Measurements from ENCODE around the gene BABAM2. TPM values are rescaled to one million over a fixed set of nuclear protein-coding genes. Genes with fewer than 3 reads are reported as not detected.
"Not testable (repeated sequence)": the region's sequence is repeated elsewhere in the genome, so short reads cannot be mapped to it uniquely, and the experiment has no call there.

The BABAM2 gene
- polyA plus RNA-seq, 1 donor, result 21.9 TPM

- DNase-seq (ENCODE audit: low read depth), result no peak
These were observed 134.6 kb downstream of the BABAM2 start for GRCh38 chr2:28025123-28025522.

DNA sequence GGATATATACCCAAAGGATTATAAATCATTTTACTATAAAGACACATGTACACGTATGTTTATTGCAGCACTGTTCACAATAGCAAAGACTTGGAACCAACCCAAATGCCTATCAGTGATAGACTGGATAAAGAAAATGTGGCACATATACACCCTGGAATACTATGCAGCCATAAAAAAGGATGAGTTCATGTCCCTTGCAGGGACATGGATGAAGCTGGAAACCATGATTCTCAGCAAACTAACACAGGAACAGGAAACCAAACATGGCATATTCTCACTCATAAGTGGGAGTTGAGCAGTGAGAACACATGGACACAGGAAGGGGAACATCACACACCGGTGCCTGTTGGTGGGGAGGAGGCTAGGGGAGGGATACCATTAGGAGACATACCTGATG lies 135.7 kb downstream of the BABAM2 start:
- DNase-seq (ENCODE audit: low read depth), result not testable (repeated sequence)

DNA sequence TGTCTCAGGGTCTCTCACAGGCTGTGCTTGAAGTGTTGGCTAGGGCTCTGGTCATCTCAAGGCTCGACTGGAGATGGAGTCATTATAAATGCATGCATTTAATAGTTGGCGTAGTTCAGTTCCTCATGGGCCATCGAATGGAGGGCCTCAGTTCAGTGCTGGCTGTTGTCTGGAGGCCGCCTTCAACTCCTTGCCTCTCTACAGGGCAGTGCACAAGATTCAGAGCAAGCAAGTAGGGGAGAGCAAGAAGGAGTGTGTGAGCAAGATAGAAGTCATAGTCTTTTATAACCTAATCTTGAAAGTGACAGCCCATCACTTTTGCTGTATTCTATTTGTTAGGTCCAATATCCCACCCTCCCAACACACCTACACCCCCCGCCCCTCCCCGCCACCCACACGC lies 137.5 kb downstream of the BABAM2 start:
- no peak for DNase-seq (ENCODE audit: low read depth)

- DNase-seq (ENCODE audit: low read depth), result no peak
These were observed 140.1 kb downstream of the BABAM2 start for GRCh38 chr2:28030600-28030999.

DNA sequence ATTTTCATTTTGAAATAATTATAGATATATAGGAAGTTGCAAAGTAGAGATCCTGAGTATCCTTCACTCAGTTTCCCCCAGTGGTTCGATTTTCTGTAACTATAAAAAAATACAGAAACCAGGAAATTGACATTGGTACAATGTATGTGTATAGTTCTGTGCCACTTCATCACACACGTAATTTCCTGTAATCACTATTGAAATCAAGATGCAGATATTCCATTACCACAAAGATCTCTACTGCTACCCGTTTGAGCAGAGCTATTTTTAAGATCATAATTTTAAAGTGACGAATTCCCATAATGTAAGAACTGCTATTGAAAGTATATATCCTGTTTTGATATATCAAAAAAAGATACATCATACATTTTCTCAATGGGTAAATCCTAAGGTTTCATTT lies 142.3 kb downstream of the BABAM2 start:
- no peak for DNase-seq (ENCODE audit: low read depth)

- no peak for DNase-seq (ENCODE audit: low read depth)
These were observed 144.2 kb downstream of the BABAM2 start for GRCh38 chr2:28034696-28035095.

DNA sequence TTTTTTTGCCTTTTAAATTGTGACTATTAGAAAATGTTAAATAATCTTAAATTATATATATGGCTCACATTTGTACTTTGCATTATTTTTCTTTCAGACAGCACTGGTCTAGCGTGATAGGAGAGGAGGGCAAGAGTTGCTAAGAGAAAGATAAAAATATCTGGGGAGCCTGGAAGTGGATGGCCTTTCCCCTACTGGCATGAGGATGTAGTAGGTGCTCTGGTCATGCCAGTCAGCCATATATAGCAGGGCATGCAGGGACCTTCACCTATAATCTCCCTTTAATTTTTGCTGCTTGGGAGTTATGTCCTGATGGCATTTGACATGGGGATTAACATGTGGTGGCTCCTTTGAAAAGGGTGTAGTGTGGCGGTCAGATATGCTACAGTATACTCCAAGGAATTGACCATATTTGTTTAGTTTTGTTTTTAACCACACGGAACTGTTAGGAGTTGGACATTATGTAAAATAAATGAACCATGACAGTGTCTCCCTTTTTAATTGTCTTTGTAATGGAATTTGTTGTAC lies 144.7 kb downstream of the BABAM2 start:
- no peak for DNase-seq (ENCODE audit: low read depth)

DNA sequence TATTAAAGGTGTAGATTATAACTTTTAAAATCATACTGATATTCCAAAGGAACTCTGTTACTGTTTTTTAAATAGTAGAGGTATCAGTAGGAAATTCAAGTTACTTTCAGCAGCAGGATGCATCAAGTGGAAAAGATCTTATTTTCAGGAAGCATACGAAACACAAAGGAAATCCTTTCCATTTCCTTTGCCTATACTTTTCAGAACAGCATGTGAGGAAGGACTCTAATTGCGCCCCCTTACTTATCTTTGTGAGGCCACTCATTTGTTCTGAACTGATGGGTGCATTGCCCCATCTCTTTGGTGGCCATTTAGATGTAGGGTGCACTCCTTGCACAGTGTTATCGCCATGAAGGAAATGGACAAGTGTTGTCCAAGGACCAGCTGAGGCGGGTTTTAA lies 145.3 kb downstream of the BABAM2 start:
- no peak for DNase-seq (ENCODE audit: low read depth)

DNA sequence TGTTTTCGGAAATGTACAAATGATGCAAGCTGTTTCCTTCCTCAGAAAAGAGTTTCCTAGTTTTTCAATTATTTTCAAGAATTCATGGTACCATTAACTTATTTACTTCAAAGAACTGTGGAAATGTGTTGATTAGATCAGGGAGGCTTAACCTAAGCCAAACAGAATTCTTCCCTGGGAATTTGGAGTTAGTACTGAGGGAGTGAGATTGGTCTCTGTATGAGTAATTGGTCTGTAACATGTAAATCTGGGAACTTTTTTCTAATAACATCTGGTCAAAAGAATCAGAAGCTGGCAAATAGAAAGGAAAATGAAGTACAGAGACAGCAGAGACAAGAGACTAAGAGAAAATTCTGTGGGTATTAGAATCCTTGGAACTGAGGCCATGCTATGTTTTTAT lies 145.8 kb downstream of the BABAM2 start:
- DNase-seq (ENCODE audit: low read depth), result no peak

DNA sequence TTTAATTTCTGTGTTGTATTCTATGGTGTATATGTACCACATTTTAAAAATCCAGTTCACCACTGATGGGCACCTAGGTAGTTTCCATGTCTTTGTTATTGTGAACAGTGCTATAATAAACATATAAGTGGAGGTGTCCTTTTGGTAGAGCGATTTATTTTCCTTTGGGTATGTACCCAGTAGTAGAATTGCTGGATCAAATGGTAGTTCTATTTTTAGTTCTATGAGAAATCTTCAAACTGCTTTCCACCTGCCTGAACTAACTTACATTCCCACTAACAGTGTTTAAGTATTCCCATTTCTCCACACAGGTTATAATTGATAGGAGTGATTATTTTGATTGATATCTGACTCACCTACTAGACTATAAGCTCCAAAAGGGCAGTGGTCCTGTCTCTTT lies 148.2 kb downstream of the BABAM2 start:
- DNase-seq (ENCODE audit: low read depth), result no peak

DNA sequence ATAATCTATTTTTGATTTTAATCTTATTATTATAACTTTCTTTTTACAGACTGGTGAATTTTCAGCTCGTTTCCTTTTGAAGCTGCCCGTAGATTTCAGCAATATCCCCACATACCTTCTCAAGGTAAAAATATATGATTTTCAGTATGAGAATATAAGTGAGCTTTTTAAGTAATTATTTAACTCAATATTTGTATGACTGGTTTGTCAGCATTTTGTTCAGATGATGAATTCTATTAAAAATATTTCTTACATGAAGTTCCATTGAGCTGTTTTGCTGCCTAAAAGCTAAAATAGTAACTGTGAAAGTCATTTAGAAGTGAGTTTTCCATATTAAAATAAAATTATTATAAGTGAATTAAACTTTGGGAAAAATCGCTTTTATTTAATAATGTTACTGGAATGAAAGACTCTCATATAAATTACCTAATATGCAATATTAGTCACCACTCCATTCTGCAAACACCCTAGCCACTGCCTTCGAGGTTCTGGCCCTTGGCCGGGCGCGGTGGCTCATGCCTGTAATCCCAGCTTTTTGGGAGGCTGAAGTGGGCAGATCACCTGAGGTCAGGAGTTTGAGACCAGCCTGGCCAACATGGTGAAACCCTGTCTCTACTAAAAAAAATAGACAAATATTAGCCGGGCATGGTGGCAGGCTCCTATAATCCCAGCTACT lies 155.3 kb downstream of the BABAM2 start:
- no peak for DNase-seq (ENCODE audit: low read depth)

DNA sequence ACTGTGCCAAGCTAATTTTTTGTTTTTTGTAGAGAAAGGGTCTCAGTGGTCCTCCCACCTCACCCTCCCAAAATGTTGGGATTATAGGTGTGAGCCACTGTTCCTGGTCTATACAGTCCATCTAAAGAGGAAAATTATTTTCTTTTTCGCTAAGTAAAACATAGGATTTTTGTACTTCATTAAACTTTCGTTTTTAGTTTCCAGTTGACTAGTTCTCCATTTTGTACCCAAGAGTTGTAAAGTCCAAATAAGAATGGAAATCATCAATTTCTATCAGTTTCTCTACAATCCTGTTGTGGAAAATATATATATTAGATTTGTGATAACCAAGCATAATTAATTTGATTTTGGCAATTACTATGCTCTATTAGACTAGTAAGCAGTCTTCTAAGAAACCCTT lies 156.4 kb downstream of the BABAM2 start:
- DNase-seq (ENCODE audit: low read depth), result no peak

DNA sequence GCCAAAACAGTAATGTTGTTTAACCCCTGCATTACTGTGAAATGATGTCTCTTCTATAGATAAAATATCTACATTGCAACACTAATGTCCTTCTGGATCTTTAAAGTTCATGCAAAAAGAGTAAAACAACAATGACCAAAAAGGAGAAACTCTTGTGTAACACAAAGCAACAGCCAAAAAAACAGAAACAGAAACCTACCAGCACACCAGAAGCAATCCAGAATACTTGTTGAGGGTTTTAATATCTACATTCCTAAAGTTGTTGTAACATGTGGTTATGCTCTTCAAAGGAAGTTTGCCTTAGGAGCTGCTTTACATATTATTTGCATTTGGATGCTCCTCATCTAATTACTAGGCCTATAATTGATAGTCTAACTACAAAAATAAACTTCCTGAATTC lies 157.2 kb downstream of the BABAM2 start:
- no peak for DNase-seq (ENCODE audit: low read depth)

- no peak for DNase-seq (ENCODE audit: low read depth)
These were observed 157.8 kb downstream of the BABAM2 start for GRCh38 chr2:28048341-28048740.

DNA sequence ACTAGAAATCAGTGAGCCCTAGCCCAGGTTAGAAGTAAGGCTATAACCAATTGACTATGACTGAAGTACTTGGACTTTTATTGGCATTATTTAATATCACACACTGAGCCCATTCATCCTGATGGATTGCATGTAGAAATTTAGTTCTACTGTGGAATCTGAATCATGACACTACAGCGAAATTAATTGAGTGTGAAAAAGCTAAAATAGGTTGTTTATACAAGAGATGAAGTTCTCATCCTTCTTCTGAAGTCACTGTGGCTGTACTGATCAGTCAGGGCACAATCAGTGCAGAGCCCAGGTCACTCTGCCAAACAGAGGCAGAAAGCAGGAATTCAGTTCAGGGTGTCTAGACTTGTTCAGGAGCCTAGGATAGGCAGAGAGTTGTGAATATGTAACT lies 158.9 kb downstream of the BABAM2 start:
- DNase-seq (ENCODE audit: low read depth), result no peak

GRCh38 chr2:28049899-28050298 lies 159.4 kb downstream of the BABAM2 start:
- no peak for DNase-seq (ENCODE audit: low read depth)

GRCh38 chr2:28052691-28053090 lies 162.2 kb downstream of the BABAM2 start:
- no peak for DNase-seq (ENCODE audit: low read depth)

DNA sequence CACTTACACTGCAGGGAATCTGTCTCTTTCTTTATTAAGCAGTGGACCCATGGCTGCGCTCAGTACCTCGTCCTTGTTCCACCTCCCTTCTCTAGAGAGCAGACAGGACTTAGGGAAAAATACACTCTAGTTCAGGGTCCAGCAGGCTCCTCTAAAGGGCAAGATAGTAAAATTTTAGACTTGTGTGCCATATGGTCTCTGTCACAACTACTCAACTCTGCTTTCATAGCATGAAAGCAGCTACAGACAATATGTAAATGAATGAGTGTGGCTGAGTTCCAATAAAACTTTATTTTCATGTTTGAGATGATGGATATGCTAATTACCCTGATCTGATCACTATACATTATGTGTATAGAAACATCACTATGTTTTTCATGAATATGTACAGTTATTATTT lies 163.1 kb downstream of the BABAM2 start:
- DNase-seq (ENCODE audit: low read depth), result no peak

DNA sequence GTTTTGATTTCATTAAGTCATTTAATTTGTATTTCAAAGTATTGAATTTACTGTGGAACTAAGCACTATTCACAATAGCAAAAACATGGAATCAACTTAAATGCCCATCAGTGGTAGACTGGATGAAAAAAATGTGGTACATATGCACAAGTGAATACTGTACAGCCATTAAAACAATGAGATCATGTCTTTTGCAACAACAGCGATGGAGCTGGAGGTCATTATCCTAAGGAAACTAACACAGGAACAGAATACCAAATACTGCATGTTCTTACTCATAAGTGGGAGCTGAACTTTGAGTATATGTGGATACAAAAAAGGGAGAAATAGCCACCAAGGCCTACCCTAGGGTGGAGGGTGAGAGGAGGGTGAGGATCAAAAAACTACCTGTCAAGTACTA lies 164.4 kb downstream of the BABAM2 start:
- DNase-seq (ENCODE audit: low read depth), result no peak

DNA sequence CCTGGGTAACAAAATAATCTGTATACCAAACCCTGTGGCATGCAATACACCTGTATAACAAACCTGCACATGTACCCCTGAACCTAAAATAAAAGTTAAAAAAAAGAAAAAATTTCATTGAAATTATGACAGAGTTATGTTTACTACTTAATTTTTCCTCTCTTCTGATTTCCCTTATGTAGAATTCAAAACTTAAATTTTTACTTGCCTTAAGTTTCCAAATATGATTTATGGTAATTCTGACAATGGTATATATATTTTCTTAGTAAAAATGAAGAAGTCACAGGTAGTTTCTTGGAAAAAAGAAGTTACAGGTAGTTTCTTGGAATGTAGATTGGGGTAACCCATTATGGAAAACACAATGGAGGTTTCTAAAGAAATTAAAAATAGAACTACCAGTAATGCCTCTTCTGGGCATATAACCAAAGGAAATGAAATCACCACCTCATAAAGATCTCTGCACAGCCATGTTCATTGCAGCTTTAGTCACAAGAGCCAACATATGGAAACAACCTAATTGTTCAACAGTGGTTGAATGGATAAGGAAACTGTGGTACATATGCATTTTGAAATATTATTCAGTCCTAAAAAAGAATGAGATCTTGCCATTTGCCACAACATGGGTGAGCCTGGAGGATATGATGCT lies 164.9 kb downstream of the BABAM2 start:
- DNase-seq (ENCODE audit: low read depth), result no peak

GRCh38 chr2:28058791-28059190 lies 168.3 kb downstream of the BABAM2 start:
- DNase-seq (ENCODE audit: low read depth), result no peak

DNA sequence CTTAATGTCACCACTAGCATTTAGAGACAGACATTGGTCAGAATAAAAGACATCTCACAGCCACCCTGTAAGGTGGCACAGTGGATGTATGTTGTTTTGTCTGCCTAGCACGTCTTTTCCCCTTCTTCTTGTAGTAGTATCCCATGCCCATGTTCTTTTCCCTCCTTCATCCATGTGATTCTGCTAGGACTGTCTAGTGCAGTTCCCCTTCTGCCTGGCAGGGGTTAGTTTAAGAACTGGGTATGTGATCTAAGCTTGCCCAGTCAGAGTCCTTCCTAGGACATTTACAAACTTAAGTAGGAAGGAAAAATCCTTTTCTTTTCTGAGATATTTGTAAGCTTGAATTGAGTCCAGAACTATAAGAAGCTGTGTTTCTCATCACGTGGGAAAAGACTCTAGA lies 172.3 kb downstream of the BABAM2 start:
- no peak for DNase-seq (ENCODE audit: low read depth)

GRCh38 chr2:28063492-28063962 lies 173.0 kb downstream of the BABAM2 start:
- DNase-seq (ENCODE audit: low read depth), result no peak
